RWPE2 (cell line): ENCODE measurements around the gene INTS13.
"Not testable (repeated sequence)": the region's sequence is repeated elsewhere in the genome, so short reads cannot be mapped to it uniquely, and the experiment has no call there.

Experiments
- ATAC-seq: fragments of 200-7000 bp; cut with Tn5 transposase; 3 replicates; pipeline ENCODE4 v1.9.1; 2021; ENCODE audit warnings: low read depth
- DNase-seq: peaks from one replicate; pipeline ENCODE4 v3.0.0-alpha.2; 2020; ENCODE audit warnings: low spot score
- H3K27ac ChIP-seq: fragments of 450-650 bp; 2 replicates; pipeline ENCODE4 v1.5.1; 2017; ENCODE audit warnings: mild to moderate bottlenecking; ENCODE audit not compliant: poor library complexity, severe bottlenecking
- H3K27me3 ChIP-seq: fragments of 250-450 bp; sonication (Bioruptor Pico); 2 replicates; pipeline ENCODE4 v1.5.1; 2021; ENCODE audit warnings: mild to moderate bottlenecking, moderate library complexity; ENCODE audit not compliant: insufficient read depth, poor library complexity, severe bottlenecking
- H3K36me3 ChIP-seq: fragments of 250-450 bp; sonication (Bioruptor Pico); 2 replicates; pipeline ENCODE4 v1.5.1; 2020; ENCODE audit warnings: low read depth, mild to moderate bottlenecking, moderate library complexity
- H3K4me1 ChIP-seq: fragments of 250-450 bp; sonication (Bioruptor Pico); 2 replicates; pipeline ENCODE4 v1.5.1; 2021; ENCODE audit warnings: mild to moderate bottlenecking, moderate library complexity; ENCODE audit not compliant: insufficient read depth, poor library complexity, severe bottlenecking
- H3K4me3 ChIP-seq: fragments of 250-450 bp; sonication (Bioruptor Pico); 2 replicates; pipeline ENCODE4 v1.5.1; 2021; ENCODE audit warnings: mild to moderate bottlenecking, moderate library complexity; ENCODE audit not compliant: severe bottlenecking
- H3K9me3 ChIP-seq: fragments of 250-450 bp; sonication (Bioruptor Pico); 2 replicates; pipeline ENCODE4 v1.5.1; 2021; ENCODE audit warnings: mild to moderate bottlenecking, moderate library complexity; ENCODE audit not compliant: severe bottlenecking
- CTCF ChIP-seq: fragments of 450-650 bp; IDR thresholded peaks from one replicate; pipeline ENCODE4 v1.5.1; 2017; ENCODE audit warnings: mild to moderate bottlenecking, moderate library complexity; ENCODE audit not compliant: poor library complexity, severe bottlenecking

The INTS13 gene

GRCh38 chr12:26867080-26867479, 70.7 kb downstream of the INTS13 start:
- DNase-seq (no peak), ATAC-seq (no peak)
- no peaks in the 10 kb centered on the region for H3K36me3 ChIP-seq
- H3K4me3 ChIP-seq: no peak overlapping the region
- TF ChIP-seq CTCF: no peak
- H3K4me1 ChIP-seq: peaks cover 5% of the 10 kb centered on the region
- no peaks in the 10 kb centered on the region for H3K9me3 ChIP-seq
- H3K27ac ChIP-seq: no peak overlapping the region
- H3K27me3 ChIP-seq: no peaks in the 10 kb centered on the region

- DNase-seq (no peak), ATAC-seq (no peak)
- H3K27me3 ChIP-seq: no peaks in the 10 kb centered on the region
- H3K36me3 ChIP-seq: no peaks in the 10 kb centered on the region
- no peaks in the 10 kb centered on the region for H3K4me1 ChIP-seq
- no peak overlapping the region for H3K27ac ChIP-seq
- no peaks in the 10 kb centered on the region for H3K9me3 ChIP-seq
- no peak for TF ChIP-seq CTCF
- H3K4me3 ChIP-seq: no peak overlapping the region
These were observed 74.3 kb downstream of the INTS13 start for GRCh38 chr12:26863515-26863914.

- not testable (repeated sequence) for H3K27me3 ChIP-seq, H3K4me1 ChIP-seq, H3K27ac ChIP-seq, DNase-seq, H3K9me3 ChIP-seq, H3K36me3 ChIP-seq, ATAC-seq, H3K4me3 ChIP-seq
These were observed 75.0 kb downstream of the INTS13 start for GRCh38 chr12:26862787-26863186.

- no peak for TF ChIP-seq CTCF
- Histone ChIP-seq H3K36me3 (no peaks in the 10 kb centered on the region), H3K4me1 (no peaks in the 10 kb centered on the region), H3K4me3 (no peak overlapping the region), H3K9me3 (no peaks in the 10 kb centered on the region), H3K27me3 (no peaks in the 10 kb centered on the region), H3K27ac (no peak overlapping the region)
- ATAC-seq (no peak), DNase-seq (no peak)
These were observed 76.1 kb downstream of the INTS13 start for GRCh38 chr12:26861690-26862089.

- DNase-seq: no peak
These were observed 80.2 kb downstream of the INTS13 start for GRCh38 chr12:26857465-26858176.

More at GRCh38 chr12:26857465-26858176, 80.2 kb downstream of the INTS13 start:
- H3K4me1 ChIP-seq: no peaks in the 10 kb centered on the region
- H3K9me3 ChIP-seq: no peaks in the 10 kb centered on the region
- no peak for TF ChIP-seq CTCF
- ATAC-seq: no peak
- H3K4me3 ChIP-seq: no peak overlapping the region
- no peak overlapping the region for H3K27ac ChIP-seq
- no peaks in the 10 kb centered on the region for H3K36me3 ChIP-seq
- no peaks in the 10 kb centered on the region for H3K27me3 ChIP-seq
